ENCODE results near the gene NUP133. TPM values are rescaled to one million over a fixed set of nuclear protein-coding genes. Genes with fewer than 3 reads are reported as not detected.
"Not testable (repeated sequence)": the region's sequence is repeated elsewhere in the genome, so short reads cannot be mapped to it uniquely, and the experiment has no call there.

NUP133 gene
- total RNA-seq, 1 experiment from 2014 or later, result 50.9 TPM

- H3K4me1 Mint-ChIP-seq (ENCODE audit: low read depth, unreplicated experiment), result no peaks in the 10 kb centered on the region
- no peak for TF ChIP-seq CTCF (IDR thresholded peaks at IDR 0.05; ENCODE audit: unreplicated experiment)
- H3K27me3 Mint-ChIP-seq (ENCODE audit: unreplicated experiment), result peaks cover 86% of the 10 kb centered on the region
- H3K27ac Mint-ChIP-seq (ENCODE audit: unreplicated experiment), result no peak overlapping the region
- BruUV-seq (replicated peaks), result no TSS peak
- H3K36me3 Mint-ChIP-seq (ENCODE audit: insufficient read depth, unreplicated experiment), result no peaks in the 10 kb centered on the region
- intact Hi-C loops (cut with micrococcal nuclease; ENCODE audit: unreplicated experiment), result no loop called here
- DNase-seq, result no peak
- CTCF ChIA-PET, result interaction anchor here (0.6 to 0.7 kb wide), 2 partner anchors 11 to 79 kb away, joined by 3 to 8 read pairs; no protein-coding TSS in a partner anchor
- H3K4me3 Mint-ChIP-seq (ENCODE audit: low read depth, unreplicated experiment), result no peak overlapping the region
- H3K9me3 Mint-ChIP-seq (ENCODE audit: low read depth, unreplicated experiment), result no peaks in the 10 kb centered on the region
Observed at GRCh38 chr1:229407206-229408026, 100.7 kb downstream of the NUP133 start.

DNA sequence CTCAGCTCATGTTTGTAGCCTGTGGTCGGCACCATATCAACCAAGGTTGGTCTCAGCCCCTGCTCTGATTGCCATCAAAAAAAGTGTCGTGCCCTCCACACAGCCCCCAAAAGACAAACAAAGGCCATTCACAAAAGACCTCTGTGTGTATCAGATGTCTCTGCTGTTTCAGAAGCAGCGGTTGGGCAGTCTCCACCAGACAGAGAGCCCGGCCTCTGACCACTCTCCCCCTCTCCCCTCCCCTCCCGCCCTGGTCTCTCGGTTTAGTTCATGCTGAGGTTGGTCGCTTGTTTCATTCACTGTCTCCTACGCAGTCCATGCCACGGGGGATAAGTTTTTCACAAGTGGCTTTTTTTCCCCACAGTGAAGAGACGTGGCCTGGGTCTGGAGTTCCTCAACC lies 101.3 kb downstream of the NUP133 start:
- no peaks in the 10 kb centered on the region for H3K9me3 Mint-ChIP-seq (ENCODE audit: low read depth, unreplicated experiment)
- H3K36me3 Mint-ChIP-seq (ENCODE audit: insufficient read depth, unreplicated experiment), result no peaks in the 10 kb centered on the region
- H3K27ac Mint-ChIP-seq (ENCODE audit: unreplicated experiment), result no peak overlapping the region
- peaks cover 92% of the 10 kb centered on the region for H3K27me3 Mint-ChIP-seq (ENCODE audit: unreplicated experiment)
- no peaks in the 10 kb centered on the region for H3K4me1 Mint-ChIP-seq (ENCODE audit: low read depth, unreplicated experiment)
- no peak for TF ChIP-seq CTCF (IDR thresholded peaks at IDR 0.05; ENCODE audit: unreplicated experiment)
- intact Hi-C loops (cut with micrococcal nuclease; ENCODE audit: unreplicated experiment), result no loop called here
- no TSS peak for BruUV-seq (replicated peaks)
- CTCF ChIA-PET, result interaction anchor here (0.7 kb wide), 1 partner anchor 10 kb away, joined by 3 read pairs; no protein-coding TSS in a partner anchor
- H3K4me3 Mint-ChIP-seq (ENCODE audit: low read depth, unreplicated experiment), result no peak overlapping the region
- no peak for DNase-seq

DNA sequence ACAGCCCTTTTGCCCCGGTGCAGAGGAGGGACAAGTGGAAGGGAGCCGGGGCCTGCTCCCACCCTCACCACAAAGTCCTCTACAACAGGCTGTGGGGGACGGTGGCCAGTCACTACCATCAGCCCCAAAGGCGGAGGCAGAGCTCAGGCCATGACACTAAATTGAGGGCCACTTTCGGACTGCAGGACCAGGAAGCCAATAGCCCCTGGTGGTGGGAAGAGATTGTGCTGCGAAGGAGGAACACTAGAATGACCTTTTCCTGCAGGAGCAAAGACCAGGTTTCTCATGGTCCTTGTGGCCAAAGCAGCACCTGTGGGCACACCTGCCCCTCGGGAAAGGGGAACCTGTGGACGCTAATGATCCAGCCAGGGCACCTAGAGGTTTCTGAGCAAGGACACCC lies 104.6 kb downstream of the NUP133 start:
- TF ChIP-seq CTCF (IDR thresholded peaks at IDR 0.05; ENCODE audit: unreplicated experiment), result no peak
- intact Hi-C loops (cut with micrococcal nuclease; ENCODE audit: unreplicated experiment), result no loop called here
- no TSS peak for BruUV-seq (replicated peaks)
- no peaks in the 10 kb centered on the region for H3K4me1 Mint-ChIP-seq (ENCODE audit: low read depth, unreplicated experiment)
- no peak overlapping the region for H3K27ac Mint-ChIP-seq (ENCODE audit: unreplicated experiment)
- peaks cover 90% of the 10 kb centered on the region for H3K27me3 Mint-ChIP-seq (ENCODE audit: unreplicated experiment)
- DNase-seq, result no peak
- H3K9me3 Mint-ChIP-seq (ENCODE audit: low read depth, unreplicated experiment), result no peaks in the 10 kb centered on the region
- no peaks in the 10 kb centered on the region for H3K36me3 Mint-ChIP-seq (ENCODE audit: insufficient read depth, unreplicated experiment)
- H3K4me3 Mint-ChIP-seq (ENCODE audit: low read depth, unreplicated experiment), result no peak overlapping the region
- CTCF ChIA-PET, result interaction anchor here (0.6 to 1.4 kb wide), 2 partner anchors 17 to 29 kb away, joined by 4 to 8 read pairs; no protein-coding TSS in a partner anchor

GRCh38 chr1:229402993-229403392 lies 105.1 kb downstream of the NUP133 start:
- H3K27me3 Mint-ChIP-seq (ENCODE audit: unreplicated experiment), result peaks cover 90% of the 10 kb centered on the region
- intact Hi-C loops (cut with micrococcal nuclease; ENCODE audit: unreplicated experiment), result no loop called here
- BruUV-seq (replicated peaks), result no TSS peak
- H3K4me1 Mint-ChIP-seq (ENCODE audit: low read depth, unreplicated experiment), result no peaks in the 10 kb centered on the region
- no peak overlapping the region for H3K4me3 Mint-ChIP-seq (ENCODE audit: low read depth, unreplicated experiment)
- CTCF ChIA-PET, result no interaction called here
- H3K27ac Mint-ChIP-seq (ENCODE audit: unreplicated experiment), result no peak overlapping the region
- DNase-seq, result no peak
- H3K9me3 Mint-ChIP-seq (ENCODE audit: low read depth, unreplicated experiment), result no peaks in the 10 kb centered on the region
- H3K36me3 Mint-ChIP-seq (ENCODE audit: insufficient read depth, unreplicated experiment), result no peaks in the 10 kb centered on the region
- no peak for TF ChIP-seq CTCF (IDR thresholded peaks at IDR 0.05; ENCODE audit: unreplicated experiment)

- H3K9me3 Mint-ChIP-seq (ENCODE audit: low read depth, unreplicated experiment); H3K36me3 Mint-ChIP-seq (ENCODE audit: insufficient read depth, unreplicated experiment); intact Hi-C loops (cut with micrococcal nuclease; ENCODE audit: unreplicated experiment); H3K4me1 Mint-ChIP-seq (ENCODE audit: low read depth, unreplicated experiment); H3K4me3 Mint-ChIP-seq (ENCODE audit: low read depth, unreplicated experiment); H3K27ac Mint-ChIP-seq (ENCODE audit: unreplicated experiment); CTCF ChIA-PET; DNase-seq; BruUV-seq (replicated peaks): not testable (repeated sequence)
- peaks cover 90% of the 10 kb centered on the region for H3K27me3 Mint-ChIP-seq (ENCODE audit: unreplicated experiment)
Observed at GRCh38 chr1:229402329-229402728, 105.8 kb downstream of the NUP133 start.
